OCI-LY1 (cell line): ENCODE measurements around the gene CRACDL.

Source experiments
- CTCF ChIP-seq: fragments of 200-600 bp; sonication (generic), shearing (Covaris generic); IDR thresholded peaks from 2 replicates; pipeline ENCODE4 v1.5.1; 2017; ENCODE audit warnings: mild to moderate bottlenecking, antibody characterized with exemption, low read length, moderate library complexity, mixed read lengths
- EZH2 ChIP-seq: fragments of 200-600 bp; sonication (generic), shearing (Covaris generic); IDR thresholded peaks from 2 replicates; pipeline ENCODE4 v1.8.0; 2017; ENCODE audit warnings: borderline replicate concordance, mixed run types, mild to moderate bottlenecking, antibody characterized with exemption, low read length, moderate library complexity, mixed read lengths

GRCh38 chr2:98801286-98801685 lies 134.7 kb downstream of the CRACDL start:
- TF ChIP-seq CTCF (no peak), EZH2 (no peak)
